Measurements from ENCODE around the gene IL20RA.

Gene IL20RA

GRCh38 chr6:137049095-137049494 is 4.3 kb upstream of the IL20RA start:
- no peaks in the 10 kb centered on the region for H3K9me2 ChIP-seq (replicated peaks; ENCODE audit: insufficient read depth, low read length)
- DNase-seq, result no peak
- TF ChIP-seq CTCF (IDR thresholded peaks at IDR 0.05; ENCODE audit: low read length), result no peak
- TF ChIP-seq EZH2phosphoT487 (IDR thresholded peaks at IDR 0.05; ENCODE audit: low read length), result no peak
- no peak for TF ChIP-seq EZH2 (optimal IDR thresholded peaks at IDR 0.05; ENCODE audit: low read depth, low read length)
- H2AFZ ChIP-seq (ENCODE audit: low read length), result no peak overlapping the region
- no peak overlapping the region for H3K4me3 ChIP-seq (ENCODE audit: low read length)
- H3K27ac ChIP-seq (ENCODE audit: low read length), result no peak overlapping the region
- H3K79me2 ChIP-seq (ENCODE audit: low read length), result no peaks in the 10 kb centered on the region
- H4K20me1 ChIP-seq (ENCODE audit: insufficient read depth, low read length), result no peaks in the 10 kb centered on the region
- H3K9ac ChIP-seq (ENCODE audit: low read length), result no peak overlapping the region
- H3K36me3 ChIP-seq (replicated peaks; ENCODE audit: insufficient read depth, low read length), result no peaks in the 10 kb centered on the region
- 0 out of 2 replicates have a peak, but pooled peaks cover under 1% of the 10 kb centered on the region for H3K27me3 ChIP-seq (replicated peaks; ENCODE audit: insufficient read depth, low read length)
- H3K4me1 ChIP-seq (ENCODE audit: low read length), result no peaks in the 10 kb centered on the region
- no peaks in the 10 kb centered on the region for H3F3A ChIP-seq (ENCODE audit: insufficient read depth, low read length)
- H3K9me3 ChIP-seq (replicated peaks; ENCODE audit: insufficient read depth, low read length), result no peaks in the 10 kb centered on the region
- no peak overlapping the region for H3K4me2 ChIP-seq (ENCODE audit: low read depth, low read length)

GRCh38 chr6:137046871-137047412 is 2.2 kb upstream of the IL20RA start:
- Histone ChIP-seq H3F3A (ENCODE audit: insufficient read depth, low read length) (no peaks in the 10 kb centered on the region), H3K4me3 (ENCODE audit: low read length) (no peak overlapping the region), H3K27ac (ENCODE audit: low read length) (no peak overlapping the region), H3K36me3 (replicated peaks; ENCODE audit: insufficient read depth, low read length) (no peaks in the 10 kb centered on the region), H3K4me2 (ENCODE audit: low read depth, low read length) (no peak overlapping the region), H3K79me2 (ENCODE audit: low read length) (no peaks in the 10 kb centered on the region), H3K9ac (ENCODE audit: low read length) (no peak overlapping the region), H2AFZ (ENCODE audit: low read length) (no peak overlapping the region), H4K20me1 (ENCODE audit: insufficient read depth, low read length) (no peaks in the 10 kb centered on the region), H3K4me1 (ENCODE audit: low read length) (no peaks in the 10 kb centered on the region), H3K9me2 (replicated peaks; ENCODE audit: insufficient read depth, low read length) (no peaks in the 10 kb centered on the region), H3K27me3 (replicated peaks; ENCODE audit: insufficient read depth, low read length) (peaks cover 14% of the 10 kb centered on the region; the same call in 1 of the 2 replicates), H3K9me3 (replicated peaks; ENCODE audit: insufficient read depth, low read length) (no peaks in the 10 kb centered on the region)
- TF ChIP-seq CTCF (IDR thresholded peaks at IDR 0.05; ENCODE audit: low read length) (no peak), EZH2 (optimal IDR thresholded peaks at IDR 0.05; ENCODE audit: low read depth, low read length) (no peak), EZH2phosphoT487 (IDR thresholded peaks at IDR 0.05; ENCODE audit: low read length) (no peak)
- DNase-seq, result no peak

GRCh38 chr6:137045222-137045789 is 541 bp upstream of the IL20RA start:
- peak overlapping the region; percentile 90; the same call in 1 of the 2 replicates for H3K4me2 ChIP-seq (ENCODE audit: low read depth, low read length)

More at GRCh38 chr6:137045222-137045789, 541 bp upstream of the IL20RA start:
- no peaks in the 10 kb centered on the region for H3K9me3 ChIP-seq (replicated peaks; ENCODE audit: insufficient read depth, low read length)
- H3K27ac ChIP-seq (ENCODE audit: low read length), result no peak overlapping the region
- no peaks in the 10 kb centered on the region for H3K79me2 ChIP-seq (ENCODE audit: low read length)
- no peak overlapping the region for H2AFZ ChIP-seq (ENCODE audit: low read length)
- no peaks in the 10 kb centered on the region for H4K20me1 ChIP-seq (ENCODE audit: insufficient read depth, low read length)
- TF ChIP-seq EZH2 (optimal IDR thresholded peaks at IDR 0.05; ENCODE audit: low read depth, low read length) (no peak), CTCF (IDR thresholded peaks at IDR 0.05; ENCODE audit: low read length) (no peak), EZH2phosphoT487 (IDR thresholded peaks at IDR 0.05; ENCODE audit: low read length) (no peak)
- H3K4me3 ChIP-seq (ENCODE audit: low read length), result no peak overlapping the region
- no peak for DNase-seq
- H3K9ac ChIP-seq (ENCODE audit: low read length), result no peak overlapping the region
- no peaks in the 10 kb centered on the region for H3K9me2 ChIP-seq (replicated peaks; ENCODE audit: insufficient read depth, low read length)
- H3K36me3 ChIP-seq (replicated peaks; ENCODE audit: insufficient read depth, low read length), result no peaks in the 10 kb centered on the region
- H3K4me1 ChIP-seq (ENCODE audit: low read length), result no peaks in the 10 kb centered on the region
- H3F3A ChIP-seq (ENCODE audit: insufficient read depth, low read length), result no peaks in the 10 kb centered on the region
- peaks cover 14% of the 10 kb centered on the region; the same call in 1 of the 2 replicates for H3K27me3 ChIP-seq (replicated peaks; ENCODE audit: insufficient read depth, low read length)

Measured in MM.1S (cell line).